Fibroblast of lung (primary cell): ENCODE measurements around the gene KCNQ2. TPM values are rescaled to one million over a fixed set of nuclear protein-coding genes. Genes with fewer than 3 reads are reported as not detected.

ENCODE experiments used
- DNase-seq, 2 donors: peaks; one replicate each; pipeline versions ENCODE4 v3.0.0 to v3.0.0-alpha.2; 2010; ENCODE audit warnings: low read depth in 2 of 2
- H2AFZ ChIP-seq: 2 replicates; pipeline ENCODE4 v1.5.1; 2012; ENCODE audit warnings: low read length, control low read depth, inconsistent platforms
- H3K27ac ChIP-seq: 2 replicates; pipeline ENCODE4 v1.5.1; 2011; ENCODE audit warnings: low read length, control low read depth; ENCODE audit not compliant: insufficient read depth
- H3K27me3 ChIP-seq: 2 replicates; pipeline ENCODE4 v1.5.1; 2011; ENCODE audit warnings: mild to moderate bottlenecking, low read length; ENCODE audit not compliant: control insufficient read depth, insufficient read depth
- H3K36me3 ChIP-seq: 2 replicates; pipeline ENCODE4 v1.5.1; 2011; ENCODE audit warnings: low read length; ENCODE audit not compliant: control insufficient read depth, insufficient read depth
- H3K4me1 ChIP-seq: 2 replicates; pipeline ENCODE4 v1.5.1; 2011; ENCODE audit warnings: low read length; ENCODE audit not compliant: control insufficient read depth, insufficient read depth; ENCODE audit errors: extremely low read depth
- H3K4me2 ChIP-seq: 2 replicates; pipeline ENCODE4 v1.5.1; 2011; ENCODE audit warnings: low read length, control low read depth; ENCODE audit not compliant: insufficient read depth; ENCODE audit errors: extremely low read depth
- H3K4me3 ChIP-seq, 4 experiments: fragments of 200-600 bp in 1 of 4; sonication (generic) in 1 of 4; replicated peaks in 1 of 4; 2 replicates each; pipeline ENCODE4 v1.5.1; 2011 to 2016; ENCODE audit warnings: low read length in 4 of 4, low read depth in 3 of 4, mild to moderate bottlenecking in 3 of 4, control low read depth in 2 of 4, inconsistent platforms in 1 of 4, mixed read lengths in 1 of 4; ENCODE audit not compliant: insufficient read depth in 1 of 4; ENCODE audit errors: control extremely low read depth in 1 of 4
- H3K79me2 ChIP-seq: 2 replicates; pipeline ENCODE4 v1.5.1; 2012; ENCODE audit warnings: mild to moderate bottlenecking, low read length, inconsistent platforms; ENCODE audit not compliant: control insufficient read depth, insufficient read depth
- H3K9ac ChIP-seq: 2 replicates; pipeline ENCODE4 v1.5.1; 2011; ENCODE audit warnings: mild to moderate bottlenecking, low read length, control low read depth; ENCODE audit not compliant: insufficient read depth
- H3K9me3 ChIP-seq: 2 replicates; pipeline ENCODE4 v1.5.1; 2012; ENCODE audit warnings: low read depth, low read length; ENCODE audit not compliant: control insufficient read depth, insufficient read depth
- H4K20me1 ChIP-seq: 2 replicates; pipeline ENCODE4 v1.5.1; 2011; ENCODE audit warnings: low read length; ENCODE audit not compliant: control insufficient read depth, insufficient read depth; ENCODE audit errors: extremely low read depth
- CTCF ChIP-seq, 2 donors: IDR thresholded peaks in 1 of 2; conservative IDR thresholded peaks in 1 of 2; 1 replicate in 1 of 2; 2 replicates in 1 of 2; pipeline ENCODE4 v1.5.1; 2011 to 2012; ENCODE audit warnings: low read length in 2 of 2, control low read depth in 1 of 2, inconsistent platforms in 1 of 2, low read depth in 1 of 2, mild to moderate bottlenecking in 1 of 2
- EZH2 ChIP-seq: IDR thresholded peaks from 2 replicates; pipeline ENCODE4 v1.5.1; 2012; ENCODE audit warnings: low read length, control low read depth, mild to moderate bottlenecking; ENCODE audit errors: missing control alignments
- polyA plus RNA-seq, 2 donors: library from polyadenylated mRNA; depleted of rRNA in 1 of 2; stranded (reverse) in 1 of 2; unstranded in 1 of 2; fragments of >200 nt; gene quantifications; 2 replicates each; pipeline ENCODE4 v1.2.1, GENCODE V29; 2011 to 2012; ENCODE audit warnings: missing spikeins in 1 of 2
- total RNA-seq: library from RNA; depleted of rRNA; stranded (reverse); fragments of >200 nt; gene quantifications from 2 replicates; pipeline ENCODE4 v1.2.1, GENCODE V29; 2014

Gene KCNQ2
- total and polyA plus RNA-seq, 2 donors (not counting 1 experiment from before 2014, with no cell fraction given): not detected

- Histone ChIP-seq H3K4me2 (no peak overlapping the region), H3K27me3 (no peaks in the 10 kb centered on the region), H3K36me3 (no peaks in the 10 kb centered on the region), H3K27ac (no peak overlapping the region), H3K4me1 (no peaks in the 10 kb centered on the region), H3K9ac (no peak overlapping the region), H2AFZ (no peak overlapping the region), H3K4me3 (no peak overlapping the region), H3K79me2 (no peaks in the 10 kb centered on the region), H4K20me1 (no peaks in the 10 kb centered on the region), H3K9me3 (no peaks in the 10 kb centered on the region)
- TF ChIP-seq CTCF (conservative IDR thresholded peaks at IDR 0.05 in 1 of 2, IDR thresholded peaks at IDR 0.05 in 1 of 2; ENCODE audit: low read depth in 1 of 2, low read length in 2 of 2) (no peak), EZH2 (no peak)
- DNase-seq: no peak
Measured at GRCh38 chr20:63400486-63401210, 71.8 kb downstream of the KCNQ2 start.

GRCh38 chr20:63399596-63400375 is 72.7 kb downstream of the KCNQ2 start:
- Histone ChIP-seq H3K27ac (no peak overlapping the region), H2AFZ (no peak overlapping the region), H3K9ac (no peak overlapping the region), H3K27me3 (no peaks in the 10 kb centered on the region), H3K79me2 (no peaks in the 10 kb centered on the region), H3K9me3 (no peaks in the 10 kb centered on the region), H3K4me1 (no peaks in the 10 kb centered on the region), H3K36me3 (no peaks in the 10 kb centered on the region), H4K20me1 (no peaks in the 10 kb centered on the region), H3K4me2 (no peak overlapping the region), H3K4me3 (no peak overlapping the region)
- no peak for TF ChIP-seq CTCF (conservative IDR thresholded peaks at IDR 0.05 in 1 of 2, IDR thresholded peaks at IDR 0.05 in 1 of 2; ENCODE audit: low read depth in 1 of 2, low read length in 2 of 2)
- no peak for TF ChIP-seq EZH2
- no peak for DNase-seq

GRCh38 chr20:63398744-63399514 is 73.5 kb downstream of the KCNQ2 start:
- H4K20me1 ChIP-seq: no peaks in the 10 kb centered on the region

More at GRCh38 chr20:63398744-63399514, 73.5 kb downstream of the KCNQ2 start:
- Histone ChIP-seq H3K36me3 (no peaks in the 10 kb centered on the region), H3K79me2 (no peaks in the 10 kb centered on the region), H3K9ac (no peak overlapping the region), H3K9me3 (no peaks in the 10 kb centered on the region), H3K27me3 (no peaks in the 10 kb centered on the region), H2AFZ (no peak overlapping the region), H3K4me3 (no peak overlapping the region), H3K4me1 (no peaks in the 10 kb centered on the region), H3K4me2 (no peak overlapping the region), H3K27ac (no peak overlapping the region)
- no peak for TF ChIP-seq CTCF (conservative IDR thresholded peaks at IDR 0.05 in 1 of 2, IDR thresholded peaks at IDR 0.05 in 1 of 2; ENCODE audit: low read depth in 1 of 2, low read length in 2 of 2)
- TF ChIP-seq EZH2: no peak
- DNase-seq: no peak
